Calu3 (cell line): ENCODE data around the gene MED12L. TPM values are rescaled to one million over a fixed set of nuclear protein-coding genes. Genes with fewer than 3 reads are reported as not detected.

ENCODE experiments used
- BruUV-seq: library from RNA; stranded (reverse); fragments of 400-500 nt; replicated peaks from 2 replicates; lab custom pipeline; 2021; lab: Mats Ljungman, UMichigan
- CTCF ChIA-PET: fragments of 300-600 bp; sonication (Branson Sonifier 250); formaldehyde crosslinking; loops from one replicate; lab custom pipeline; 2022; ENCODE audit warnings: antibody characterized with exemption; lab: Charles Lee
- DNase-seq: peaks from one replicate; pipeline ENCODE4 v3.0.0; 2022
- H3K27ac Mint-ChIP-seq: one replicate; pipeline ENCODE4 v1.8.0; 2022; ENCODE audit warnings: mixed read lengths; ENCODE audit not compliant: unreplicated experiment
- H3K27me3 Mint-ChIP-seq: one replicate; pipeline ENCODE4 v1.8.0; 2022; ENCODE audit warnings: mixed read lengths; ENCODE audit not compliant: unreplicated experiment
- H3K36me3 Mint-ChIP-seq: one replicate; pipeline ENCODE4 v1.8.0; 2022; ENCODE audit warnings: mild to moderate bottlenecking, moderate library complexity, mixed read lengths; ENCODE audit not compliant: insufficient read depth, unreplicated experiment
- H3K4me1 Mint-ChIP-seq: one replicate; pipeline ENCODE4 v1.8.0; 2022; ENCODE audit warnings: mild to moderate bottlenecking, low read depth, mixed read lengths; ENCODE audit not compliant: unreplicated experiment
- H3K4me3 Mint-ChIP-seq: one replicate; pipeline ENCODE4 v1.8.0; 2022; ENCODE audit warnings: mild to moderate bottlenecking, low read depth, moderate library complexity, mixed read lengths; ENCODE audit not compliant: unreplicated experiment
- H3K9me3 Mint-ChIP-seq: one replicate; pipeline ENCODE4 v1.8.0; 2022; ENCODE audit warnings: low read depth, mixed read lengths; ENCODE audit not compliant: unreplicated experiment
- intact Hi-C: fragments of 100-400 bp; cut with micrococcal nuclease; formaldehyde crosslinking; loops from one replicate; pipeline ENCODE4 v1.10.0; 2022; ENCODE audit not compliant: unreplicated experiment
- total RNA-seq: library from RNA; stranded (reverse); gene quantifications from 2 replicates; pipeline ENCODE4 v1.2.3, GENCODE V29; 2022
- TF ChIP-seq, protein P1 (sequence below): fragments of 200-600 bp; IDR thresholded peaks from one replicate; pipeline ENCODE4 v1.8.0; 2022; ENCODE audit warnings: antibody characterized with exemption; ENCODE audit not compliant: unreplicated experiment

Gene MED12L
- total RNA-seq, 1 experiment from 2014 or later = 4.6 TPM

DNA sequence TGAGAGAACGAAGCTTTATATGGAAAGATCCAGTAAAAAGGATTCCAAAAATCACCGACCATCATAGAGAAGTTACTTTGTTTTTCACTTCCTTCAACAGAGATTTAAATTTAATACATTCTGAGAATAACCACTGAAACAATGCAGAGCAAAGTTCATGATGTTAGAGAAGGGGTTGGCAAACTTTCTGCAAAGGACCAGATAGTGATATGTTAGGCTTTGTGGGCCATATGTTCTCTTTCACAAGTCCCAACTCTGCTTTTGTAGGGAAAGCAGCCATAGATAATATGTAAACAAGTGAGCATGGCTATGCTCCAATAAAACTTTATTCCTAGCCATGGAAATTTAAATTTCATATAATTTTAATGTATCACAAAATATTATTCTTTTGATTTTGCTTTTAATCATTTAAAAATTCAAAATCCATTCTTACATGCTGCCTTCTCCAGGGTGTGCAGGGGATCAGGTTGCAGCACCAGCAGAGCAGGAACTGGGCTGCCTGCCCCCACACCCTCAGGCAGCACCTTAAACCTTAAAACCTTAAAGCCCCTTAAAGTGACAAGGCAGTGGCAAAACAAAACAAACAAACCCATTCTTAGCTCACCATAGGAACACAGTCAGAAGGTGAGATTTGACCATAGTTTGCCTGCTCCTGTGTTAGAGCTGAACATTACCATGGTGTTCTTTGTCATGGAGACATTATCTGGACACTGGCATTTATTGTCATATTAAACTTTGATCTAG, 392.3 kb downstream of the MED12L start:
- H3K4me1 Mint-ChIP-seq = peaks cover 12% of the 10 kb centered on the region
- H3K27ac Mint-ChIP-seq = no peak overlapping the region
- TF ChIP-seq, protein P1, sequence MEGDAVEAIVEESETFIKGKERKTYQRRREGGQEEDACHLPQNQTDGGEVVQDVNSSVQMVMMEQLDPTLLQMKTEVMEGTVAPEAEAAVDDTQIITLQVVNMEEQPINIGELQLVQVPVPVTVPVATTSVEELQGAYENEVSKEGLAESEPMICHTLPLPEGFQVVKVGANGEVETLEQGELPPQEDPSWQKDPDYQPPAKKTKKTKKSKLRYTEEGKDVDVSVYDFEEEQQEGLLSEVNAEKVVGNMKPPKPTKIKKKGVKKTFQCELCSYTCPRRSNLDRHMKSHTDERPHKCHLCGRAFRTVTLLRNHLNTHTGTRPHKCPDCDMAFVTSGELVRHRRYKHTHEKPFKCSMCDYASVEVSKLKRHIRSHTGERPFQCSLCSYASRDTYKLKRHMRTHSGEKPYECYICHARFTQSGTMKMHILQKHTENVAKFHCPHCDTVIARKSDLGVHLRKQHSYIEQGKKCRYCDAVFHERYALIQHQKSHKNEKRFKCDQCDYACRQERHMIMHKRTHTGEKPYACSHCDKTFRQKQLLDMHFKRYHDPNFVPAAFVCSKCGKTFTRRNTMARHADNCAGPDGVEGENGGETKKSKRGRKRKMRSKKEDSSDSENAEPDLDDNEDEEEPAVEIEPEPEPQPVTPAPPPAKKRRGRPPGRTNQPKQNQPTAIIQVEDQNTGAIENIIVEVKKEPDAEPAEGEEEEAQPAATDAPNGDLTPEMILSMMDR = no peak
- no peaks in the 10 kb centered on the region for H3K36me3 Mint-ChIP-seq
- no peaks in the 10 kb centered on the region for H3K27me3 Mint-ChIP-seq
- no peaks in the 10 kb centered on the region for H3K9me3 Mint-ChIP-seq
- no peak overlapping the region for H3K4me3 Mint-ChIP-seq
- intact Hi-C loops = no loop called here
- CTCF ChIA-PET = interaction anchor here (1.8 kb wide), 1 partner anchor 10 kb away, joined by 4 read pairs; no protein-coding TSS in a partner anchor
- no TSS peak for BruUV-seq
- DNase-seq = no peak

DNA sequence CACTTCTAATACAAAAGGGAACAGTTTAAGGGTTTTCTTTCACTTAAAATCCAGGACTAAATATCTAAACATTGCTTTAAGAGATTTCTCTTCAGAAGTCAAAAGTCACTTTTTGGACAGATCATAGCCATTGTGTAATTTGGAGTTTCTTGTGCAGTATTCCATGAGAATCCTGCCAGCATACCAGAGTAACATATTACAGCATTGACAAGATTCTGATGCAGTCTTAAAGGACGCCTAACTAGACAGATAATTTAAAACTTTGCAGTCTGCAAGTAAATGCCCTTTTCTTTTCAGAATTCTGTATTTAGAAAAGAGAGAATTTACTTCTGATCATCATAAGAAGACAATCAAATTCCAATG, 392.9 kb downstream of the MED12L start:
- CTCF ChIA-PET = interaction anchor here (1.8 to 1.9 kb wide), 2 partner anchors 10 to 361 kb away, joined by 4 to 5 read pairs; no protein-coding TSS in a partner anchor
- no TSS peak for BruUV-seq
- TF ChIP-seq, protein P1 = no peak
- intact Hi-C loops = no loop called here
- no peaks in the 10 kb centered on the region for H3K9me3 Mint-ChIP-seq
- no peaks in the 10 kb centered on the region for H3K36me3 Mint-ChIP-seq
- DNase-seq = no peak
- H3K27ac Mint-ChIP-seq = no peak overlapping the region
- peaks cover 12% of the 10 kb centered on the region for H3K4me1 Mint-ChIP-seq
- H3K27me3 Mint-ChIP-seq = no peaks in the 10 kb centered on the region
- no peak overlapping the region for H3K4me3 Mint-ChIP-seq

DNA sequence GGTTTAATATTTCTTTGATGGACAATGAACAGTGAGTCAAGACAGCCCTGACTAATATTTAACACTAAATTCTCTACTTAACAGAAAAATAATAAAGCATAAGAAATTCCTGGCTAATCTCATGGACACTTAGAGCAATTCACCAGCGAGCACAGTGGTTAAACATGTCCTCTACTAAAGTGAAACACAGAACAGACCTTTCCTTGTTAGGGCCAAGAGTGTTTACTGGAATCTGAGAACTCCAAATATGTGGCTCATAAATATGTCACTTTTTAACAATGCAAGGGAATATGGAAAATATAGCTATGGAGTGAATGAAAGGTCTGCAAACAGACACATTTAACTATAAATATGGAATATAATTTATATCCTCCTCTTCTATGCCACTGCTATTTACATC, 394.0 kb downstream of the MED12L start:
- H3K4me3 Mint-ChIP-seq = no peak overlapping the region
- H3K27ac Mint-ChIP-seq = no peak overlapping the region
- peaks cover 12% of the 10 kb centered on the region for H3K4me1 Mint-ChIP-seq
- no peaks in the 10 kb centered on the region for H3K27me3 Mint-ChIP-seq
- no peak for DNase-seq
- H3K9me3 Mint-ChIP-seq = no peaks in the 10 kb centered on the region
- H3K36me3 Mint-ChIP-seq = no peaks in the 10 kb centered on the region
- BruUV-seq = no TSS peak
- intact Hi-C loops = no loop called here
- CTCF ChIA-PET = interaction anchor here (0.7 to 1.9 kb wide), 3 partner anchors 11 to 360 kb away, joined by 3 to 5 read pairs (median 4); no protein-coding TSS in a partner anchor
- TF ChIP-seq, protein P1 = no peak

DNA sequence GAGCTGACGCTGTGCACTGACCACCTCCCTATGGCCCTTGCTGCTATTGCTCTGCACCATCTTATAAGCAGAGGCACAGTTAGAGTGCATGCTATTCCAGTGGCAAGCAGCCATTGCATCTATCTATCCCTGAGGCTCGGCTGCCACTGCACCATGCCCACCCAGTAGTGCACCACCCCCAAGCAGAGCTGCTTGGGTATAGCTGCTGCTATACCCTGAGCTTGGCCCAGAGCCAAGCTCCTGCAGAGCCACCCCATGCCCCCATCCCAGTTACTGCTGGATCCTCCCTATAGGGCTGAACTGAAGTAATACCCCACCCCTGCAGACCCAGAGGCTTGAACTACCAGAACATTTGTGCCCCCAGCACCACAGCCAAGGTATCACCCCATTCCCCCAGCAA, 395.0 kb downstream of the MED12L start:
- no peak overlapping the region for H3K4me3 Mint-ChIP-seq
- TF ChIP-seq, protein P1 = no peak
- H3K36me3 Mint-ChIP-seq = no peaks in the 10 kb centered on the region
- CTCF ChIA-PET = no interaction called here
- H3K27me3 Mint-ChIP-seq = no peaks in the 10 kb centered on the region
- intact Hi-C loops = no loop called here
- peaks cover 12% of the 10 kb centered on the region for H3K4me1 Mint-ChIP-seq
- H3K9me3 Mint-ChIP-seq = no peaks in the 10 kb centered on the region
- no TSS peak for BruUV-seq
- DNase-seq = no peak
- no peak overlapping the region for H3K27ac Mint-ChIP-seq
